Neural cell (in vitro differentiated cells): ENCODE measurements around the gene IGLON5. TPM values are rescaled to one million over a fixed set of nuclear protein-coding genes. Genes with fewer than 3 reads are reported as not detected.

Experiments used
- H2AFZ ChIP-seq: fragments of 200-600, 300-800 bp; sonication (generic), shearing (Covaris generic); 2 replicates; pipeline ENCODE4 v1.6.0; 2014; ENCODE audit warnings: low read depth, mild to moderate bottlenecking, antibody characterized with exemption, low read length, moderate library complexity
- H3F3A ChIP-seq: fragments of 200-600 bp; shearing (Covaris generic); 2 replicates; pipeline ENCODE4 v1.6.1; 2016; ENCODE audit warnings: mild to moderate bottlenecking, moderate library complexity, mixed read lengths, antibody characterized with exemption, low read length; ENCODE audit not compliant: insufficient read depth, poor library complexity, severe bottlenecking
- H3K27ac ChIP-seq: fragments of 200-600, 300-800 bp; sonication (generic), shearing (Covaris generic); 2 replicates; pipeline ENCODE4 v1.5.1; 2014; ENCODE audit warnings: mild to moderate bottlenecking, low read length, moderate library complexity
- H3K27me3 ChIP-seq: fragments of 300-800, 200-600 bp; sonication (generic), shearing (Covaris generic); 2 replicates; pipeline ENCODE4 v1.6.0; 2014; ENCODE audit warnings: mild to moderate bottlenecking, low read depth, low read length, moderate library complexity; ENCODE audit not compliant: insufficient read depth
- H3K36me3 ChIP-seq: fragments of 300-800, 200-600 bp; sonication (generic), shearing (Covaris generic); 2 replicates; pipeline ENCODE4 v1.5.1; 2014; ENCODE audit warnings: mild to moderate bottlenecking, antibody characterized with exemption, low read length, moderate library complexity; ENCODE audit not compliant: insufficient read depth
- H3K4me2 ChIP-seq: fragments of 300-800, 200-600 bp; sonication (generic), shearing (Covaris generic); 2 replicates; pipeline ENCODE4 v1.6.0; 2014; ENCODE audit warnings: mild to moderate bottlenecking, low read length
- H3K4me3 ChIP-seq: fragments of 300-800, 200-600 bp; sonication (generic), shearing (Covaris generic); 2 replicates; pipeline ENCODE4 v1.5.1; 2014; ENCODE audit warnings: mild to moderate bottlenecking, low read length, moderate library complexity
- H3K79me2 ChIP-seq: fragments of 200-600 bp; shearing (Covaris generic); replicated peaks from 2 replicates; pipeline ENCODE4 v1.6.0; 2014; ENCODE audit warnings: mild to moderate bottlenecking, low read length, moderate library complexity; ENCODE audit not compliant: insufficient read depth
- H3K9ac ChIP-seq: fragments of 300-800, 200-600 bp; sonication (generic), shearing (Covaris generic); 2 replicates; pipeline ENCODE4 v1.6.1; 2016; ENCODE audit warnings: mild to moderate bottlenecking, low read length, mixed read lengths
- H3K9me2 ChIP-seq: fragments of 200-600 bp; shearing (Covaris generic); 2 replicates; pipeline ENCODE4 v1.6.1; 2016; ENCODE audit warnings: mild to moderate bottlenecking, low read length, mixed read lengths; ENCODE audit not compliant: insufficient read depth
- H3K9me3 ChIP-seq: fragments of 200-600, 300-800 bp; sonication (generic), shearing (Covaris generic); 2 replicates; pipeline ENCODE4 v1.6.1; 2016; ENCODE audit warnings: mild to moderate bottlenecking, mixed run types, low read length, moderate library complexity, mixed read lengths
- H4K20me1 ChIP-seq: fragments of 200-600 bp; shearing (Covaris generic); 2 replicates; pipeline ENCODE4 v1.6.1; 2016; ENCODE audit warnings: mild to moderate bottlenecking, mixed run types; ENCODE audit not compliant: insufficient read depth
- CTCF ChIP-seq: fragments of 450-650 bp; IDR thresholded peaks from 2 replicates; pipeline ENCODE4 v1.5.1; 2014; ENCODE audit warnings: antibody characterized with exemption, mild to moderate bottlenecking, moderate library complexity; ENCODE audit not compliant: poor library complexity, severe bottlenecking
- EP300 ChIP-seq: fragments of 450-650 bp; conservative IDR thresholded peaks from 2 replicates; pipeline ENCODE4 v1.6.1; 2014; ENCODE audit warnings: antibody characterized with exemption, mild to moderate bottlenecking, moderate library complexity; ENCODE audit not compliant: poor library complexity, severe bottlenecking
- MXI1 ChIP-seq: fragments of 450-650 bp; conservative IDR thresholded peaks from 2 replicates; pipeline ENCODE4 v1.6.1; 2014; ENCODE audit warnings: antibody characterized with exemption, mild to moderate bottlenecking; ENCODE audit not compliant: poor library complexity, severe bottlenecking
- POLR2AphosphoS5 ChIP-seq: IDR thresholded peaks from 2 replicates; pipeline ENCODE4 v1.6.1; 2012
- RAD21 ChIP-seq: fragments of 450-650 bp; conservative IDR thresholded peaks from 2 replicates; pipeline ENCODE4 v1.6.1; 2014; ENCODE audit warnings: antibody characterized with exemption, mild to moderate bottlenecking, moderate library complexity
- REST ChIP-seq: IDR thresholded peaks from 2 replicates; pipeline ENCODE4 v1.6.1; 2012; ENCODE audit warnings: borderline replicate concordance
- SMC3 ChIP-seq: fragments of 450-650 bp; conservative IDR thresholded peaks from 2 replicates; pipeline ENCODE4 v1.6.1; 2014; ENCODE audit warnings: antibody characterized with exemption, mild to moderate bottlenecking, moderate library complexity; ENCODE audit not compliant: poor library complexity
- TAF1 ChIP-seq: IDR thresholded peaks from 2 replicates; pipeline ENCODE4 v1.6.1; 2012; ENCODE audit warnings: low read depth
- polyA plus RNA-seq: library from polyadenylated mRNA; depleted of rRNA; stranded (reverse); fragments of >200 nt; gene quantifications from 2 replicates; pipeline ENCODE4 v1.2.3, GENCODE V29; 2014

The IGLON5 gene
- polyA plus RNA-seq, 1 donor from 2014 or later: 13.5 TPM

GRCh38 chr19:51367565-51368365, 56.3 kb downstream of the IGLON5 start:
- Histone ChIP-seq H3K4me3 (peak overlapping the region; percentile 85), H3K9me2 (no peaks in the 10 kb centered on the region), H3K9me3 (no peaks in the 10 kb centered on the region), H2AFZ (peak overlapping the region; percentile 93), H3K27ac (peak overlapping the region; percentile 66), H4K20me1 (no peaks in the 10 kb centered on the region), H3F3A (peaks cover 5% of the 10 kb centered on the region), H3K9ac (peak overlapping the region; percentile 83), H3K79me2 (no peaks in the 10 kb centered on the region), H3K36me3 (no peaks in the 10 kb centered on the region), H3K27me3 (no peaks in the 10 kb centered on the region), H3K4me2 (peak overlapping the region; percentile 98)
- no peak for TF ChIP-seq POLR2AphosphoS5
- TF ChIP-seq CTCF: peak; percentile 22
- TF ChIP-seq REST: peak; percentile 20
- TF ChIP-seq EP300: no peak
- peak; percentile 68 for TF ChIP-seq MXI1
- no peak for TF ChIP-seq TAF1
- TF ChIP-seq RAD21: no peak
- TF ChIP-seq SMC3: no peak

- TF ChIP-seq SMC3 (no peak), POLR2AphosphoS5 (no peak)
- Histone ChIP-seq H3K36me3 (no peaks in the 10 kb centered on the region), H3K79me2 (no peaks in the 10 kb centered on the region), H3K4me3 (peak within 1 kb of the TSS; percentile 85), H4K20me1 (no peaks in the 10 kb centered on the region), H3F3A (peaks cover 5% of the 10 kb centered on the region), H3K27ac (peak within 1 kb of the TSS; percentile 55), H3K4me2 (peak within 1 kb of the TSS; percentile 98), H2AFZ (peak within 1 kb of the TSS; percentile 93), H3K9ac (peak within 1 kb of the TSS; percentile 83), H3K27me3 (no peaks in the 10 kb centered on the region), H3K9me2 (no peaks in the 10 kb centered on the region), H3K9me3 (no peaks in the 10 kb centered on the region)
Observed at GRCh38 chr19:51368366-51369282, 57.2 kb downstream of the IGLON5 start, which contains the start of gene CLDND2. TSS of gene CLDND2 (minus strand) at chr19:51369003. CDS start at chr19:51368577, 426 bp downstream.
